ENCODE data around the gene KRTAP5-10.
"Not testable (repeated sequence)": the region's sequence is repeated elsewhere in the genome, so short reads cannot be mapped to it uniquely, and the experiment has no call there.

KRTAP5-10 gene

GRCh38 chr11:71579513-71579912 lies 14.2 kb downstream of the KRTAP5-10 start:
- CTCF ChIA-PET: interaction anchor here (1.2 to 2.1 kb wide), 2 partner anchors 16 to 30 kb away, joined by 4 to 5 read pairs; no protein-coding TSS in a partner anchor
- H3K4me3 ChIP-seq (ENCODE audit: control insufficient read depth in 1 of 7, extremely low read depth in 1 of 7, insufficient read depth in 4 of 7, low read depth in 2 of 7, low read length in 6 of 7); H3K27ac ChIP-seq (ENCODE audit: insufficient read depth in 1 of 2, low read depth in 1 of 2, low read length in 2 of 2, poor library complexity in 1 of 2, severe bottlenecking in 2 of 2); H3K36me3 ChIP-seq (ENCODE audit: control insufficient read depth in 4 of 4, insufficient read depth in 4 of 4, low read length in 3 of 4); POLR2A ChIA-PET; H3K27me3 ChIP-seq (replicated peaks in 2 of 5; ENCODE audit: control insufficient read depth in 4 of 5, insufficient read depth in 5 of 5, low read length in 4 of 5); DNase-seq; H3K9me3 ChIP-seq (ENCODE audit: control extremely low read depth in 1 of 5, control insufficient read depth in 4 of 5, insufficient read depth in 2 of 5, low read depth in 1 of 5, low read length in 4 of 5): not testable (repeated sequence)
- H3K4me1 ChIP-seq (ENCODE audit: control extremely low read depth in 1 of 4, control insufficient read depth in 4 of 4, insufficient read depth in 4 of 4, low read length in 3 of 4): peaks cover 0 to 15% (median 3%) of the 10 kb centered on the region in 4 experiments
- WGBS (ENCODE audit: insufficient coverage): 74% methylated on average over 6 of the region's 7 CpGs

GRCh38 chr11:71580057-71581003 lies 15.0 kb downstream of the KRTAP5-10 start:
- H3K9me3 ChIP-seq (ENCODE audit: control extremely low read depth in 1 of 5, control insufficient read depth in 4 of 5, insufficient read depth in 2 of 5, low read depth in 1 of 5, low read length in 4 of 5): no peaks in the 10 kb centered on the region
- no peaks in the 10 kb centered on the region for H3K36me3 ChIP-seq (ENCODE audit: control insufficient read depth in 4 of 4, insufficient read depth in 4 of 4, low read length in 3 of 4)
- H3K4me3 ChIP-seq (ENCODE audit: control insufficient read depth in 1 of 7, extremely low read depth in 1 of 7, insufficient read depth in 4 of 7, low read depth in 2 of 7, low read length in 6 of 7): no peak overlapping the region
- H3K27me3 ChIP-seq (replicated peaks in 2 of 5; ENCODE audit: control insufficient read depth in 4 of 5, insufficient read depth in 5 of 5, low read length in 4 of 5): no peaks in the 10 kb centered on the region
- DNase-seq: peak; percentile 19 to 49 (median 43)
- H3K4me1 ChIP-seq (ENCODE audit: control extremely low read depth in 1 of 4, control insufficient read depth in 4 of 4, insufficient read depth in 4 of 4, low read length in 3 of 4): peaks cover 0 to 15% (median 3%) of the 10 kb centered on the region in 4 experiments
- H3K27ac ChIP-seq (ENCODE audit: insufficient read depth in 1 of 2, low read depth in 1 of 2, low read length in 2 of 2, poor library complexity in 1 of 2, severe bottlenecking in 2 of 2): no peak overlapping the region
- WGBS (ENCODE audit: insufficient coverage): 10% methylated on average over 7 of the region's 8 CpGs
- ChIA-PET CTCF (interaction anchor here (1.2 to 2.1 kb wide), 2 partner anchors 17 to 31 kb away, joined by 4 to 5 read pairs; no protein-coding TSS in a partner anchor), POLR2A (no interaction called here)

DNA sequence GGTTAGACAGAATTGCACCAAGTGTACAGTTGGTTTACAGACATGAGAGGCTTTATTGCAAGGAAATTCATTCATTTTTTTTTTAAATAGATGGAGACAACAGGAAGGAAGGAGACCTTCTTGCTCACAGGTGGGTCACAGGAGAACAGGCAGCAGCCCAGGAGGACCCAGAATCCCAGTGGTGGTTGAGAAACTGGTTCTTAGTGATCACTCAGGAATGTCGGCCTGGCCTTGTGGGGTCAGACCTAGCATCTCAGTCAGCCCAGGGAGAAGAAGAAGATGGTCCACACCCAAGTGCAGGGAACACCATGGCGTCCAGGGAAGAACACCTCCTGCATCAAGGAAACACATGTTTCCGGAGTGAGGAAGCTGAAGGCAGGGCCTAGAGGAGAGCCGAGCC lies 16.5 kb downstream of the KRTAP5-10 start:
- Histone ChIP-seq H3K9me3 (ENCODE audit: control extremely low read depth in 1 of 5, control insufficient read depth in 4 of 5, insufficient read depth in 2 of 5, low read depth in 1 of 5, low read length in 4 of 5) (no peaks in the 10 kb centered on the region), H3K4me1 (ENCODE audit: control extremely low read depth in 1 of 4, control insufficient read depth in 4 of 4, insufficient read depth in 4 of 4, low read length in 3 of 4) (peaks cover 0 to 15% (median 3%) of the 10 kb centered on the region in 4 experiments), H3K27me3 (replicated peaks in 2 of 5; ENCODE audit: control insufficient read depth in 4 of 5, insufficient read depth in 5 of 5, low read length in 4 of 5) (no peaks in the 10 kb centered on the region), H3K36me3 (ENCODE audit: control insufficient read depth in 4 of 4, insufficient read depth in 4 of 4, low read length in 3 of 4) (no peaks in the 10 kb centered on the region), H3K27ac (ENCODE audit: insufficient read depth in 1 of 2, low read depth in 1 of 2, low read length in 2 of 2, poor library complexity in 1 of 2, severe bottlenecking in 2 of 2) (no peak overlapping the region), H3K4me3 (ENCODE audit: control insufficient read depth in 1 of 7, extremely low read depth in 1 of 7, insufficient read depth in 4 of 7, low read depth in 2 of 7, low read length in 6 of 7) (no peak overlapping the region)
- DNase-seq: no peak
- POLR2A ChIA-PET: no interaction called here
- CTCF ChIA-PET: interaction anchor here (1.1 to 1.6 kb wide), 2 partner anchors 9 to 18 kb away, joined by 4 to 5 read pairs; no protein-coding TSS in a partner anchor
- WGBS (ENCODE audit: insufficient coverage): 100% methylated on average over 4 of the region's 4 CpGs

DNA sequence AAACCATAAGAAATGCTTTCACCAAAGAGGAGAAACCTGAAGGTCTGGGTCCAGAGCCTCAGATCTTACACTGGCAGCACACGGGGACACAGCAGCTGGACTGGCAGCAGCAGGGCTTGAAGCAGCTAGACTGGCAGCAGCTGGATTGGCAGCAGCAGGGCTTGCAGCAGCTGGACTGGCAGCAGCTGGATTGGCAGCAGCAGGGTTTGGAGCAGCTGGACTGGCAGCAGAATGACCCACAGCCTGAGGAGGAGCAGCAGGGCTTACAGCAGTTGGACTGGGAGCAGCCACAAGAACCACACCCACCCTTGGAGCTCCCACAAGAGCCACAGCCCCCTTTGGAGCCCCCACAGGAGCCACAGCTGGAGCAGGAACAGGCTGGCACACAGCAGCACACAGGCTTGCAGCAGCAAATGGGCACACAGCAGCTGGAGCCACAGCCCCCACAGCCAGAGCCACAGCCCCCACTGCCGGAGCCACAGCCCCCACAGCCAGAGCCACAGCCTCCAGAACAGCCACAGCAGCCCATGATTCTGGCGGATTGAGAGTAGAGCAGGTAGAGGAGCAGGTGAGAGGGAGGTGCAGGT lies 17.0 kb downstream of the KRTAP5-10 start, which contains the start of gene KRTAP5-11:
TSS of gene KRTAP5-11 (minus strand) at position 567 of the 587 bp plus-strand sequence. CDS start at position 529, 38 bp downstream.
- H3K9me3 ChIP-seq (ENCODE audit: control extremely low read depth in 1 of 5, control insufficient read depth in 4 of 5, insufficient read depth in 2 of 5, low read depth in 1 of 5, low read length in 4 of 5): no peaks in the 10 kb centered on the region
- H3K27me3 ChIP-seq (replicated peaks in 2 of 5; ENCODE audit: control insufficient read depth in 4 of 5, insufficient read depth in 5 of 5, low read length in 4 of 5): no peaks in the 10 kb centered on the region
- 92% methylated on average over 2 of the region's 3 CpGs for WGBS (ENCODE audit: insufficient coverage)
- no peak within 1 kb of the TSS for H3K4me3 ChIP-seq (ENCODE audit: control insufficient read depth in 1 of 7, extremely low read depth in 1 of 7, insufficient read depth in 4 of 7, low read depth in 2 of 7, low read length in 6 of 7)
- ChIA-PET CTCF (interaction anchor here (1.1 to 1.6 kb wide), 2 partner anchors 9 to 19 kb away, joined by 4 to 5 read pairs; no protein-coding TSS in a partner anchor), POLR2A (no interaction called here)
- no peak for DNase-seq
- no peak within 1 kb of the TSS for H3K27ac ChIP-seq (ENCODE audit: insufficient read depth in 1 of 2, low read depth in 1 of 2, low read length in 2 of 2, poor library complexity in 1 of 2, severe bottlenecking in 2 of 2)
- no peaks in the 10 kb centered on the region for H3K36me3 ChIP-seq (ENCODE audit: control insufficient read depth in 4 of 4, insufficient read depth in 4 of 4, low read length in 3 of 4)
- peaks cover 0 to 15% (median 3%) of the 10 kb centered on the region in 4 experiments for H3K4me1 ChIP-seq (ENCODE audit: control extremely low read depth in 1 of 4, control insufficient read depth in 4 of 4, insufficient read depth in 4 of 4, low read length in 3 of 4)

- POLR2A ChIA-PET; H3K9me3 ChIP-seq (ENCODE audit: control extremely low read depth in 1 of 5, control insufficient read depth in 4 of 5, insufficient read depth in 2 of 5, low read depth in 1 of 5, low read length in 4 of 5); H3K4me3 ChIP-seq (ENCODE audit: control insufficient read depth in 1 of 7, extremely low read depth in 1 of 7, insufficient read depth in 4 of 7, low read depth in 2 of 7, low read length in 6 of 7); H3K27ac ChIP-seq (ENCODE audit: insufficient read depth in 1 of 2, low read depth in 1 of 2, low read length in 2 of 2, poor library complexity in 1 of 2, severe bottlenecking in 2 of 2); DNase-seq; H3K27me3 ChIP-seq (replicated peaks in 2 of 5; ENCODE audit: control insufficient read depth in 4 of 5, insufficient read depth in 5 of 5, low read length in 4 of 5); H3K36me3 ChIP-seq (ENCODE audit: control insufficient read depth in 4 of 4, insufficient read depth in 4 of 4, low read length in 3 of 4): not testable (repeated sequence)
- WGBS (ENCODE audit: insufficient coverage): no CpG with 5 or more reads among the region's 2 CpGs
- peaks cover 0 to 15% (median 3%) of the 10 kb centered on the region in 4 experiments for H3K4me1 ChIP-seq (ENCODE audit: control extremely low read depth in 1 of 4, control insufficient read depth in 4 of 4, insufficient read depth in 4 of 4, low read length in 3 of 4)
- CTCF ChIA-PET: interaction anchor here (1.1 to 1.6 kb wide), 2 partner anchors 10 to 19 kb away, joined by 4 to 5 read pairs; no protein-coding TSS in a partner anchor
Observed at GRCh38 chr11:71582969-71583368, 17.6 kb downstream of the KRTAP5-10 start.

DNA sequence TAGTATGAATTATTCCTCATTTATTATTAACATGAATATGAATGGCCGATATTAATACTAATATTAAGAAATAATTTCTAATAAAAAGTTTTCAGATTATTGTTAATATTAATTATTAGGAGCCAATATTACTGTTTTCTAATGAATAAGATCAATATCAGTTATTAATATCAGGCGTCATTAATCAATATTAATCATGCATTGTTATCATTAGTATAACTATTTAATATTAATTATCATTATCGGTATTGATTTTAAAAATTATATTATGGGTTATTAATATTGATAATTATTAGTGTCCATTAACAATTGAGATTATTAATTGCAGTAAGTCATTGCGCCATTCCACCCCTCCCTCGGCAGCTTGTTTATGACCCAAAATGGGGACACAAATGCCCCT lies 20.3 kb downstream of the KRTAP5-10 start:
- H3K9me3 ChIP-seq (ENCODE audit: control extremely low read depth in 1 of 5, control insufficient read depth in 4 of 5, insufficient read depth in 2 of 5, low read depth in 1 of 5, low read length in 4 of 5); H3K36me3 ChIP-seq (ENCODE audit: control insufficient read depth in 4 of 4, insufficient read depth in 4 of 4, low read length in 3 of 4); POLR2A ChIA-PET; H3K4me3 ChIP-seq (ENCODE audit: control insufficient read depth in 1 of 7, extremely low read depth in 1 of 7, insufficient read depth in 4 of 7, low read depth in 2 of 7, low read length in 6 of 7); H3K27ac ChIP-seq (ENCODE audit: insufficient read depth in 1 of 2, low read depth in 1 of 2, low read length in 2 of 2, poor library complexity in 1 of 2, severe bottlenecking in 2 of 2); DNase-seq; CTCF ChIA-PET; H3K27me3 ChIP-seq (replicated peaks in 2 of 5; ENCODE audit: control insufficient read depth in 4 of 5, insufficient read depth in 5 of 5, low read length in 4 of 5): not testable (repeated sequence)
- 100% methylated on average over 2 of the region's 5 CpGs for WGBS (ENCODE audit: insufficient coverage)
- H3K4me1 ChIP-seq (ENCODE audit: control extremely low read depth in 1 of 4, control insufficient read depth in 4 of 4, insufficient read depth in 4 of 4, low read length in 3 of 4): peaks cover 0 to 15% (median 2%) of the 10 kb centered on the region in 4 experiments

GRCh38 chr11:71588314-71588713 lies 23.0 kb downstream of the KRTAP5-10 start:
- H3K27ac ChIP-seq (ENCODE audit: insufficient read depth in 1 of 2, low read depth in 1 of 2, low read length in 2 of 2, poor library complexity in 1 of 2, severe bottlenecking in 2 of 2); H3K36me3 ChIP-seq (ENCODE audit: control insufficient read depth in 4 of 4, insufficient read depth in 4 of 4, low read length in 3 of 4); H3K27me3 ChIP-seq (replicated peaks in 2 of 5; ENCODE audit: control insufficient read depth in 4 of 5, insufficient read depth in 5 of 5, low read length in 4 of 5); CTCF ChIA-PET; H3K4me1 ChIP-seq (ENCODE audit: control extremely low read depth in 1 of 4, control insufficient read depth in 4 of 4, insufficient read depth in 4 of 4, low read length in 3 of 4); H3K4me3 ChIP-seq (ENCODE audit: control insufficient read depth in 1 of 7, extremely low read depth in 1 of 7, insufficient read depth in 4 of 7, low read depth in 2 of 7, low read length in 6 of 7); DNase-seq; H3K9me3 ChIP-seq (ENCODE audit: control extremely low read depth in 1 of 5, control insufficient read depth in 4 of 5, insufficient read depth in 2 of 5, low read depth in 1 of 5, low read length in 4 of 5); POLR2A ChIA-PET: not testable (repeated sequence)
- 62% methylated on average over 3 of the region's 4 CpGs for WGBS (ENCODE audit: insufficient coverage)
